ENCODE data around the gene RIN1. TPM values are rescaled to one million over a fixed set of nuclear protein-coding genes. Genes with fewer than 3 reads are reported as not detected.
A peak's percentile ranks its signal among the peaks of the same experiment; 100 is the strongest.

RIN1 gene
- total RNA-seq, 1 donor from 2014 or later = 2.3 TPM

- DNase-seq (ENCODE audit: low spot score, unreplicated experiment) = peak; percentile 66
- TF ChIP-seq CTCF (IDR thresholded peaks at IDR 0.05; ENCODE audit: unreplicated experiment) = no peak
- H3K4me3 Mint-ChIP-seq (ENCODE audit: low read depth) = peak within 1 kb of the TSS; percentile 96
- no peaks in the 10 kb centered on the region for H3K9me3 Mint-ChIP-seq (ENCODE audit: low read depth)
- H3K27me3 Mint-ChIP-seq = no peaks in the 10 kb centered on the region
- peaks cover 49% of the 10 kb centered on the region for H3K4me1 Mint-ChIP-seq (ENCODE audit: low read depth)
- peaks cover 4% of the 10 kb centered on the region for H3K36me3 Mint-ChIP-seq (ENCODE audit: insufficient read depth)
- peak within 1 kb of the TSS; percentile 99 for H3K27ac Mint-ChIP-seq
Observed at GRCh38 chr11:66347425-66348276, 11.4 kb upstream of the RIN1 start, which contains the start of gene B4GAT1. B4GAT1 (minus strand) TSS chr11:66347629; CDS start chr11:66347545, 84 bp downstream.

DNA sequence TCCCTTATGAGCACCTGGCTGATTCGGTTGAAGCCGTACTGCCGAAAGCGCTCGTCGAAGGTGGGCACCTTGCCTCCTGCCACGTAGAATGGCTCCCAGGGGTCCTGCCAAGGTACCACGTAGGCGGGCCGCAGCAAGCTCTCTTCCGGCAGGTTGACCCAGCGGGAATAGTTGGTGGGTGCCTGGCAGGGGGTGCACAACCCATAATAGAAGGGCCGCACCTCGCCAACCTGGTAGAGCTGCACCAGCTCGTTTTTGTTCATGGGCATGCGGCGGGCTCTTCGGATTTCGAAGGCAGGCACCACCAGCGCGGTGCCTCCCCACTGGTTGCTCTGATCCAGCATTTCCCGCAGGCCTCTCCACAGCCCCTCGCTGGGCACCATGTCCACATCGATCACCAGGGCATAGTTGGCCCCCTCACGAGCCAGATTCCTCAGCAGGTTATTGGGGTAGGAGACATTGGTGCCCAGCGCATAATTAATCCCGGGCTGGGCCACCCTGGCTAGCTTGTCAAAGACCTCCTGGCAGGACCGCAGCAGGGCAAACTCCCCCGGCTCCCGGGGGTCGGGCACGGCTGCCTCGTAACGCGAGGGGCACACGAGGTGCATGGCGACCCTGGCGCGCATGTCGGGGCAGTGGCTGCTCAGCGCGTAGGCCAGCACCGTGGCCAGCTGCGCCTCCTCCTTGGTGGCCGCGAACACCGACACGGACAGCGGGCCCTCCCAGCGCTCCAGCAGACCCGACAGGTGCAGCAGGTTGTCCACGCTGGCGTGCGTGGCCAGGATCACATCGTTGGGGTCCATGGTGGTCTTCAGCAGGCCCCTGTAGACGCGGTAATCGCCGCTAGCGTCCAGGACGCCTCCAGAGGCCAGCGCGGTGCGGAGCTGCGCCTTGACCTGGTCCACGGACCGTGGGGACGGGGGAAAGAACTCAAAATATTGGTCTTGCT, 10.5 kb upstream of the RIN1 start:
- no peak for TF ChIP-seq CTCF (IDR thresholded peaks at IDR 0.05; ENCODE audit: unreplicated experiment)
- Mint-ChIP-seq H3K27me3 (no peaks in the 10 kb centered on the region), H3K27ac (peak overlapping the region; percentile 84), H3K36me3 (ENCODE audit: insufficient read depth) (peaks cover 1% of the 10 kb centered on the region), H3K4me1 (ENCODE audit: low read depth) (peaks cover 44% of the 10 kb centered on the region), H3K9me3 (ENCODE audit: low read depth) (no peaks in the 10 kb centered on the region), H3K4me3 (ENCODE audit: low read depth) (peak overlapping the region; percentile 96)
- no peak for DNase-seq (ENCODE audit: low spot score, unreplicated experiment)

DNA sequence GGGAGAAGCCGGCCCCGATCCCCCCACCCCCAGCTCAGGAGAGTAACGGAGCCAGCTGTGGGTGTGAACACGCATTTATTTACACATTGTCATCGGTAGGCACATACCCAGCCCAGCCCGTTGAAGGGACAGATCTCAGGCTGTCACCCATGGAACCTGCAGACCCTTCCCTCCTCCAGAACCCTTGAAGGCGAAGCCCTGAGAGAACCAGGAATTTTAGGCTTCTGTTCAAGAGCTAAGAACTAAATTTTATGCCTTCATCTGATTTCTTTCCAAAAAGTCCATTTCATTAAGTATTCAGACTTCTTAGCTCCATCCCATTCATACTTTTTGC, 9.0 kb upstream of the RIN1 start:
- no peak for TF ChIP-seq CTCF (IDR thresholded peaks at IDR 0.05; ENCODE audit: unreplicated experiment)
- peaks cover 35% of the 10 kb centered on the region for H3K4me1 Mint-ChIP-seq (ENCODE audit: low read depth)
- H3K27me3 Mint-ChIP-seq = no peaks in the 10 kb centered on the region
- peak overlapping the region; percentile 96 for H3K27ac Mint-ChIP-seq
- H3K36me3 Mint-ChIP-seq (ENCODE audit: insufficient read depth) = peaks cover 3% of the 10 kb centered on the region
- H3K9me3 Mint-ChIP-seq (ENCODE audit: low read depth) = no peaks in the 10 kb centered on the region
- DNase-seq (ENCODE audit: low spot score, unreplicated experiment) = no peak
- H3K4me3 Mint-ChIP-seq (ENCODE audit: low read depth) = peak overlapping the region; percentile 96

- peaks cover 35% of the 10 kb centered on the region for H3K4me1 Mint-ChIP-seq (ENCODE audit: low read depth)
Observed at GRCh38 chr11:66344550-66345315, 8.5 kb upstream of the RIN1 start, which contains the start of gene BRMS1. BRMS1 (minus strand) TSS chr11:66345104; CDS start chr11:66342234, 2,870 bp downstream.

More at GRCh38 chr11:66344550-66345315, 8.5 kb upstream of the RIN1 start, which contains the start of gene BRMS1:
- peak; percentile 26 for TF ChIP-seq CTCF (IDR thresholded peaks at IDR 0.05; ENCODE audit: unreplicated experiment)
- peak; percentile 89 for DNase-seq (ENCODE audit: low spot score, unreplicated experiment)
- H3K9me3 Mint-ChIP-seq (ENCODE audit: low read depth) = no peaks in the 10 kb centered on the region
- H3K27me3 Mint-ChIP-seq = no peaks in the 10 kb centered on the region
- peak within 1 kb of the TSS; percentile 96 for H3K4me3 Mint-ChIP-seq (ENCODE audit: low read depth)
- peaks cover 3% of the 10 kb centered on the region for H3K36me3 Mint-ChIP-seq (ENCODE audit: insufficient read depth)
- peak within 1 kb of the TSS; percentile 96 for H3K27ac Mint-ChIP-seq
